22Rv1 (cell line): ENCODE data around the gene APLN.

ENCODE experiments used
- ZFX ChIP-seq: fragments of 450-650 bp; IDR thresholded peaks from 2 replicates; pipeline ENCODE4 v1.6.1; 2017; ENCODE audit warnings: antibody characterized with exemption, borderline replicate concordance
- TF ChIP-seq, protein P1 (sequence below): fragments of 450-650 bp; IDR thresholded peaks from 2 replicates; pipeline ENCODE4 v1.5.1; 2017; ENCODE audit warnings: mild to moderate bottlenecking

DNA sequence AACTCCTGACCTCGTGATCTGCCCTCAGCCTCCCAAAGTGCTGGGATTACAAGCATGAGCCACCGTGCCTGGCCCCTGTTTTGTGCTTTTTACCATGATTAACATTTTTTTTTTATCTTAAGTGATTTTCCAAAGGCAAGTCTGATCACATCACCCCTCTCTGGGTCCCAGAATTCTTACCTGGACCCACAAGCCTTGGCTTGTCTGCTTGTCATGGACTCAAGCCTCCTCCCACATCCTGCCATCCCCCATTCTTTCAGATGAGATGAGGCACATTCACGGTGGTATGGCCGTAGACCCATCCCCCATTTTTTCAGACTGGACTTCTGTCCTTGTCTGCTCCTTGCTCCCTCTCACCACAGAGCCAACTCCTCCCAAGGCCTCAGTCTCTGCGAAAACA is 55.3 kb downstream of the APLN start:
- TF ChIP-seq ZFX = no peak
- TF ChIP-seq, protein P1, sequence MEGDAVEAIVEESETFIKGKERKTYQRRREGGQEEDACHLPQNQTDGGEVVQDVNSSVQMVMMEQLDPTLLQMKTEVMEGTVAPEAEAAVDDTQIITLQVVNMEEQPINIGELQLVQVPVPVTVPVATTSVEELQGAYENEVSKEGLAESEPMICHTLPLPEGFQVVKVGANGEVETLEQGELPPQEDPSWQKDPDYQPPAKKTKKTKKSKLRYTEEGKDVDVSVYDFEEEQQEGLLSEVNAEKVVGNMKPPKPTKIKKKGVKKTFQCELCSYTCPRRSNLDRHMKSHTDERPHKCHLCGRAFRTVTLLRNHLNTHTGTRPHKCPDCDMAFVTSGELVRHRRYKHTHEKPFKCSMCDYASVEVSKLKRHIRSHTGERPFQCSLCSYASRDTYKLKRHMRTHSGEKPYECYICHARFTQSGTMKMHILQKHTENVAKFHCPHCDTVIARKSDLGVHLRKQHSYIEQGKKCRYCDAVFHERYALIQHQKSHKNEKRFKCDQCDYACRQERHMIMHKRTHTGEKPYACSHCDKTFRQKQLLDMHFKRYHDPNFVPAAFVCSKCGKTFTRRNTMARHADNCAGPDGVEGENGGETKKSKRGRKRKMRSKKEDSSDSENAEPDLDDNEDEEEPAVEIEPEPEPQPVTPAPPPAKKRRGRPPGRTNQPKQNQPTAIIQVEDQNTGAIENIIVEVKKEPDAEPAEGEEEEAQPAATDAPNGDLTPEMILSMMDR = no peak
